ENCODE measurements around the gene CFAP92. TPM values are rescaled to one million over a fixed set of nuclear protein-coding genes. Genes with fewer than 3 reads are reported as not detected.
"Not testable (repeated sequence)": the region's sequence is repeated elsewhere in the genome, so short reads cannot be mapped to it uniquely, and the experiment has no call there.

The CFAP92 gene
- polyA plus RNA-seq, 1 donor from 2014 or later: not detected

DNA sequence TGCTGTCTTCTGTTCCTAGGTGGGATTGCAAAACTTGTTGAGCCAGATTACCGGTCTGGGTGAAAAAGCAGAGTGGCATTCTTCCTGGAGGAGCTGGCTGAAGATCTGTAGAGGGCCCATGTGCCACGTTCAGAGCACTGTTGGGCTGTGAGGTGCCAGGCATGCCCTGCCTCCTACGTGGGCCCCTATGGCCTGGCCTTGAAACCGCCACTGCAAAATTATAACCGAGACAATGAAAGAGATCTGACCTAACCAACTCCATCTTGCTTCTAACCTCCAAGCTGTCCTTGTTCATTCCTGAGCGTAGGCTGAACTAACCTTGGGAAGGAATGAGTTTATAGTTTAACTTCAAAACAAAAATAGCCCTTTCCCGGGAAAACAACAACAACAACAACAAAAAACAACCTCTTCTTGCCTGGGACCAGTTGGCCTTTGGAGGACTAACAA is 115.8 kb downstream of the CFAP92 start:
- Mint-ChIP-seq H3K36me3 (peaks cover 3% of the 10 kb centered on the region), H3K4me1 (peaks cover 17 to 38% (median 22%) of the 10 kb centered on the region in 3 donors), H3K9me3 (no peaks in the 10 kb centered on the region), H3K27me3 (peaks cover 1% of the 10 kb centered on the region), H3K4me3 (peak overlapping the region; percentile 6 to 95 (median 94)), H3K27ac (peak overlapping the region; percentile 82 to 95 (median 93))

DNA sequence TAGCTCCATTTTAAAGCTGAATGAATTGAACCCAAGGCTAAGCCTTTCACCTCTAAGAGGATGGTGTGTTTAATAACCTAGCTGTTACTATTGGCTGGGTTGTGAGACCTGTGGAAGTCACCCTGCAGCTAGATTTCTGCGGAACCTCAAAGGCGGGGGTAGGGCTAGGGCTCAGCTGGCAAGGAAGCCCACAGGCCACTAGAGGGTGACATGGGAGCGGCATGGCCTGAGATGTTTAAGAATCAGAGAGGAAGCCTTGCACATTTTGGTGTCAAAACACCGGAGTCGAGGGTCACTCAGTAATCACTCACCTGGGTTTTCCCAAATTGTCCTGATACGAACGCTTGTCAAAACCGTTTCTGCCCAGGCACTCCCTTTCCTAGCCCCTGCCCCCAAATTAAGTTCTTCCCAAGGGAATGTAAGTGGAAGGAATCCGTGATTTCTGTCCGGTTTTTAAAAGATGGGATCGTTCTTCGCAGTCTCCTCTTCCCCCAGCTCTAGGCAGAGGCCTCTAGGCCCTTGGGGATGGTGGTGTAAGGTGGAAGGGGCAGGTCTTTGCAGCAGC is 118.2 kb downstream of the CFAP92 start:
- Mint-ChIP-seq H3K27me3 (peaks cover 1% of the 10 kb centered on the region), H3K4me1 (peaks cover 13 to 23% (median 18%) of the 10 kb centered on the region in 3 donors), H3K36me3 (no peaks in the 10 kb centered on the region), H3K9me3 (no peaks in the 10 kb centered on the region), H3K27ac (peak overlapping the region in 1 of 3 donors; percentile 56), H3K4me3 (peak overlapping the region in 1 of 4 donors; percentile 42)

- no peaks in the 10 kb centered on the region for H3K9me3 Mint-ChIP-seq
- no peaks in the 10 kb centered on the region for H3K36me3 Mint-ChIP-seq
- peaks cover 8 to 15% (median 13%) of the 10 kb centered on the region in 3 donors for H3K4me1 Mint-ChIP-seq
- H3K27ac Mint-ChIP-seq: peak overlapping the region in 1 of 3 donors; percentile 61
- peak overlapping the region in 1 of 4 donors; percentile 2 for H3K4me3 Mint-ChIP-seq
- H3K27me3 Mint-ChIP-seq: peaks cover 1% of the 10 kb centered on the region
These were observed 119.2 kb downstream of the CFAP92 start for GRCh38 chr3:128874481-128875180.

DNA sequence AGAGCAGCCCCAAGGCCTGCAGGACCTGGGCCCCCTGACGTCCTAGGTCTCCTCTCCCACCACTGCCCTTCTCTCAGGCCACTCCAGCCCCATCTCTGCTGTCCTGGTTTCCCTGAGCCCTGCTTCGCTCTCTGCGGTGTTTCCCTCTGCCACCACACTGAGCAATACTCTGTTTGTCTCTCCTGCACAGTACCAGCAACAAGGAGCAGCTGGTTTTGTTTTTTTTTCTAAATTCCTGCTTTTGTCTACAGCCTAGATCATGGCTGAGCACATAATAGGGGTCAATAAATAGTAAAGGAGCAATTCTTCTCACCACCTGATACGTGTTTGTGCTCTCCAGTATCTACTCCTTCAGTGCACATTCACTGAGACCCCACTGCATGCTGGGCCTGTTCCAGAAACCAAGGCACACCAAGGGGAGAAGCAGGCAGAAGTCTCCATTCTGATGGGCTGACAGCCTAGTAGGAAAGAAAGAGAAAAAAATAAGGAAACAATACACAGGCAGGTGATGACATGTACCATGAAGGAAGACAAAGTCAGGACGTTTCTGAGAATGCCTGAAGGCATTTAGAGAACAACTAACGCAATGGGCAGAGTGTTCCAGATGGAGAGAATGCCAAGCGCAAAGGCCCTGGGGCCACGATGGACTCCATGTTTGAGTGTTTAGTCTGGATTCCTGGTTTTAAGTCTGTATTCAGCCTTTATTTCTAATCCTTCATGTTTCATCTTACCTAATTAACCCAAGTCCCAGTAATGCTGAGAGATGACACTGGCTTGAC is 120.4 kb downstream of the CFAP92 start:
- no peaks in the 10 kb centered on the region for H3K9me3 Mint-ChIP-seq
- no peaks in the 10 kb centered on the region for H3K36me3 Mint-ChIP-seq
- H3K27me3 Mint-ChIP-seq: no peaks in the 10 kb centered on the region
- H3K4me1 Mint-ChIP-seq: peaks cover 1 to 9% (median 4%) of the 10 kb centered on the region in 3 donors
- peak overlapping the region in 2 of 3 donors; percentile 34 to 77 for H3K27ac Mint-ChIP-seq
- no peak overlapping the region for H3K4me3 Mint-ChIP-seq

DNA sequence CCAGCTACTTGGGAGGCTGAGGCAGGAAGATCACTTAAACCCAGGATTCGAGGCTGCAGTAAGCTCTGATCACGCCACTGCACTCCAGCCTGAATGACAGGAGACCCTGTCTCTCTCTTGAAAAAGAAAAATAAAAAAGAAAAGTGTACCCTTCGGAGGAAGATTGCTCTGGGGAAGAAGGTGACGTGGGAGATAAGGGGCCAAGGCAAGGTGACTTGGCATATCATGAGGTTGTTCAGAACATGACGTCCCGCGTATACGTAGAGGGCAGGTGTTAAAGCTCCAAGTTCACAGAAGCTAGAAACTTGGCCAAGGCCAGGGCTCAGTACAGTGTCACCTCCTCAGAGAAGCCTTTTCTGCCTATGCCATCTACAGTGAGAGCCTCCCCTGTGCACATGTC is 121.1 kb downstream of the CFAP92 start:
- H3K27me3 Mint-ChIP-seq: no peaks in the 10 kb centered on the region
- peak overlapping the region in 2 of 3 donors; percentile 34 to 77 for H3K27ac Mint-ChIP-seq
- no peaks in the 10 kb centered on the region for H3K9me3 Mint-ChIP-seq
- H3K4me3 Mint-ChIP-seq: no peak overlapping the region
- no peaks in the 10 kb centered on the region for H3K36me3 Mint-ChIP-seq
- peaks cover 0 to 2% (median under 1%) of the 10 kb centered on the region in 3 donors for H3K4me1 Mint-ChIP-seq

DNA sequence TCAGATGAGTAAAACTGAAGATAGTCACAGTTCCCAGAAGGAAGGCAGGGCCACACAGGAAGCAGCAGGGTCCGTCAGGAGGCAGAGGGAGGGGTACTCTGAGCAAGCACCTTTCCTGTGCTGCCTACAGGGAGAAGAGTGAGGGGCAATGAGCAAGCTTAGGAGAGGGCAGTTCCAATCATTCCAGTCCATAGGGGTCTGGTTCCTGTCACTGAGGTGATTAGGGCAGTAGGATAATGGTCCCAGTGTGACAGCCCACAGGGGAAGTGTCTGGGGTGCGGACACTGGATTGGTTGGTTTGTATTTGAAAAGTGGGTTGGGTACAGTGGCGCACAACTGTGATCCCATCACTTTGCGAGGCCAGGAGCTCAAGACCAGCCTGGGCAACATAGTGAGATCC is 121.6 kb downstream of the CFAP92 start:
- Mint-ChIP-seq H3K27ac (no peak overlapping the region), H3K4me3 (no peak overlapping the region), H3K36me3 (no peaks in the 10 kb centered on the region), H3K27me3 (no peaks in the 10 kb centered on the region), H3K9me3 (no peaks in the 10 kb centered on the region), H3K4me1 (no peaks in the 10 kb centered on the region)

DNA sequence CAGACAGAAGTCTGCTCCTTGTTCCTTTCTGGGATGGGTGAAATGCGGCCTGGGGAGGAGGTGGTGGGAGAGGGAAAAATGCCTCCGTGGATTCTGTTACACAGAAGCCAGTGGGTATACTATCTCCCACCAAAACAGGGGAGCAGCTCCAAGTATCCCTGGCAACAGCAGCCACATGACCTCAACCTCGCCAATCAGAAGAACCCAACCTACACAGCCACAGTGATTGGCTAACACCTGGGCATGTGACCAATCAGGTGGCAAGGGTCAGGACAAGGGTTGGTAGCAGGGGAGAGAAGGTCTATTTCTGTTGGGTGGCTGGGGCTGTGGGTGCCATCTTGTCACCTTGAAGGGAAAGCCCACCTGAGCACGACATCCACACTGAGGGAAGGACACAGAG is 123.5 kb downstream of the CFAP92 start:
- no peaks in the 10 kb centered on the region for H3K4me1 Mint-ChIP-seq
- no peaks in the 10 kb centered on the region for H3K27me3 Mint-ChIP-seq
- H3K36me3 Mint-ChIP-seq: no peaks in the 10 kb centered on the region
- H3K9me3 Mint-ChIP-seq: no peaks in the 10 kb centered on the region
- no peak overlapping the region for H3K4me3 Mint-ChIP-seq
- H3K27ac Mint-ChIP-seq: no peak overlapping the region

DNA sequence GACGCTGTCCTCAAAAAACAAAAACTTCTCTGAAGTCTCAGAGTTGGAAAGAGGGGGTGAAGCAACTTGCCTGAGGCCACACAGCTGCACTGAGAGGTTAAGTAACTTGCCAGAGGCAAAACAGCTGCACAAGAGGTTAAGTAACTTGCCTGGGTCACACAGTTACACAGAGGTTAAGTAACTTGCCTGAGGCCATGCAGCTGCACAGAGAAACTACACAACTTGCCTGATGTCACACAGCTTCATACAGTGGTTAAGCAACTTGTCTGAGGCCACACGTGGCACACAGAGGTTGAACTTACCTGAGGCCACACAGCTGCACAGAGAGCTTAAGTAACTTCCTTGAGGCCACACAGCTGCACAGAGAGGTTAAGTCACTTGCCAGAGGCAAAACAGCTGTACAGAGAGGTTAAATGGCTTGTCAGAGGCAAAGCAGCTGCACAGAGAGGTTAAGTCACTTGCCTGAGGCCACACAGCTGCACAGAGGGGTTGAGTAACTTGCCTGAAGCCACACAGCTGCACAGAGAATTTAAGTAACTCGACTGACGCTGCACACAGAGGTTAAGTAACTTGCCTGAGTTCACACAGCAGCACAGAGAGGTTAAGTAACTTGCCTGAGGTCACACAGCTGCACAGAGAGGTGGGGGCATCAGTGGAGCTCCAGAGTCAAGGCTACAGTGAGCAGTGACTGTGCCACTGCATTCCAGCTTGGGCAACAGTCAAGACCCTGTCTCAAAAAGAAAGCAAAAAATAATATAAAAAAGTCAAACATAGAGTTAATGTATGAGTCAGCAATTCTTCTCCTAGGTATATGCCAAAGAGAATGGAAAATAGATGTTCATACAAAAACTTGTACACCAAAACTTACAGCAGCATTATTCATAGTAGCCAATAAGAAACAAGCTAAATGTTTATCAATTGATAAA is 126.4 kb downstream of the CFAP92 start:
- peak overlapping the region in 1 of 3 donors; percentile 72 for H3K27ac Mint-ChIP-seq
- no peaks in the 10 kb centered on the region for H3K27me3 Mint-ChIP-seq
- no peaks in the 10 kb centered on the region for H3K9me3 Mint-ChIP-seq
- H3K4me1 Mint-ChIP-seq: no peaks in the 10 kb centered on the region
- H3K36me3 Mint-ChIP-seq: no peaks in the 10 kb centered on the region
- H3K4me3 Mint-ChIP-seq: no peak overlapping the region

- not testable (repeated sequence) for H3K36me3 Mint-ChIP-seq, H3K27ac Mint-ChIP-seq, H3K4me1 Mint-ChIP-seq, H3K27me3 Mint-ChIP-seq, H3K4me3 Mint-ChIP-seq, H3K9me3 Mint-ChIP-seq
These were observed 128.7 kb downstream of the CFAP92 start for GRCh38 chr3:128864849-128865804.

DNA sequence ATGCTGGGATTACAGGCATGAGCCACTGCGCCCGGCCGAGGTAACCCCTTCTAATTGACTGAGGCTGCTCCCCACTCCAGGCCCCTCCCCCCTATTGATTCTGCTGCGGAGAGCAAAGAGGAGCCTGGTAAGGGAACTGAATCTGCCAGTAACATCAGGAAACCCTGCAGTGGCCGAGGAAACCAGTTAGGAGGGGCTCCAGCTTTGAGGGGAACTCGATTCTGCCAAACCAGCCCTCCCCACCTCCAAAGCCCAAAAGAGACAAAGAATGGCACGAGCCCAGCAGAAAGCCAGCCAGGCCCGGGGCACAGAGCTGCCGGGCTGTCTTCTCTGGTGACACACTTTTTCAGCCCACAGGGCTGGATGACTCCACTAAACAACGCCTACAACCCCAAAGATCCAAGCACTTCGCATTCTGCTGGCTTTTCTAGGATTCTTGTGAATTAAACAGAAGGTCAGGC is 129.5 kb downstream of the CFAP92 start:
- H3K27ac Mint-ChIP-seq: no peak overlapping the region
- peaks cover 4 to 12% (median 5%) of the 10 kb centered on the region in 3 donors for H3K9me3 Mint-ChIP-seq
- no peak overlapping the region for H3K4me3 Mint-ChIP-seq
- H3K36me3 Mint-ChIP-seq: no peaks in the 10 kb centered on the region
- no peaks in the 10 kb centered on the region for H3K4me1 Mint-ChIP-seq
- no peaks in the 10 kb centered on the region for H3K27me3 Mint-ChIP-seq

GRCh38 chr3:128863560-128863959 is 130.3 kb downstream of the CFAP92 start:
- Mint-ChIP-seq H3K4me3 (no peak overlapping the region), H3K27ac (peak overlapping the region in 1 of 3 donors; percentile 85)

GRCh38 chr3:128861491-128861890 is 132.4 kb downstream of the CFAP92 start:
- H3K27ac Mint-ChIP-seq: no peak overlapping the region
- no peak overlapping the region for H3K4me3 Mint-ChIP-seq
- H3K27me3 Mint-ChIP-seq: no peaks in the 10 kb centered on the region
- H3K36me3 Mint-ChIP-seq: no peaks in the 10 kb centered on the region
- H3K9me3 Mint-ChIP-seq: peaks cover 4 to 21% (median 12%) of the 10 kb centered on the region in 3 donors
- no peaks in the 10 kb centered on the region for H3K4me1 Mint-ChIP-seq

More at GRCh38 chr3:128863560-128863959, 130.3 kb downstream of the CFAP92 start:
- no peaks in the 10 kb centered on the region for H3K36me3 Mint-ChIP-seq
- no peaks in the 10 kb centered on the region for H3K27me3 Mint-ChIP-seq
- no peaks in the 10 kb centered on the region for H3K4me1 Mint-ChIP-seq
- H3K9me3 Mint-ChIP-seq: peaks cover 4 to 20% (median 12%) of the 10 kb centered on the region in 3 donors
